Pancreas (tissue), 10 donors: ENCODE measurements around the gene AUTS2. TPM values are rescaled to one million over a fixed set of nuclear protein-coding genes. Genes with fewer than 3 reads are reported as not detected.

Experiments used
- ATAC-seq, 4 donors: fragments of 200-7000 bp; cut with Tn5 transposase; one replicate each; pipeline versions ENCODE4 v1.8.0 to v1.9.1; 2020; ENCODE audit warnings: mild to moderate bottlenecking in 4 of 4, moderate library complexity in 4 of 4
- DNase-seq, 6 donors: peaks; one replicate each; pipeline ENCODE4 v3.0.0-alpha.2; 2020
- FAIRE-seq: peaks from 2 replicates; lab custom pipeline; 2012; peaks lifted over from hg19 to GRCh38; lab: Jason Lieb, UNC
- H3K27ac ChIP-seq, 4 donors: fragments of 200-600 bp; sonication (generic); 1 replicate in 3 of 4; 2 replicates in 1 of 4; pipeline versions ENCODE4 v1.5.0 to v1.8.0; 2020
- H3K27me3 ChIP-seq, 4 donors: fragments of 200-600 bp; one replicate each; pipeline ENCODE4 v1.8.0; 2021
- H3K36me3 ChIP-seq, 3 donors: fragments of 200-600 bp; sonication (generic) in 1 of 3; one replicate each; pipeline versions ENCODE4 v1.5.0 to v1.8.0; 2020 to 2021
- H3K4me1 ChIP-seq, 3 donors: fragments of 200-600 bp; one replicate each; pipeline ENCODE4 v1.8.0; 2021
- H3K4me3 ChIP-seq, 4 donors: fragments of 200-600 bp; sonication (generic) in 2 of 4; one replicate each; pipeline versions ENCODE4 v1.5.0 to v1.8.0; 2020 to 2021
- H3K9me3 ChIP-seq, 4 donors: fragments of 200-600 bp; one replicate each; pipeline ENCODE4 v1.8.0; 2021
- CTCF ChIP-seq, 4 donors: fragments of 200-600 bp; sonication (generic) in 3 of 4; IDR thresholded peaks; one replicate each; pipeline versions ENCODE4 v1.5.0 to v1.8.0; 2021; ENCODE audit warnings: antibody characterized with exemption in 4 of 4
- WGBS, 2 donors: extraction: QIAGEN DNeasy Blood & Tissue Kit; methylation state at CpG; one replicate each; pipeline ENCODE4 v1.1.7; 2013; 5-methylcytosine and 5-hydroxymethylcytosine counted together
- intact Hi-C, 3 donors: fragments of 100-400 bp; cut with DNase I; formaldehyde crosslinking; loops; one replicate each; pipeline versions ENCODE4 v1.11.1 to v1.14.2; 2022
- polyA plus RNA-seq, 2 donors: library from polyadenylated mRNA; stranded (reverse); fragments of 200-250 nt; gene quantifications; one replicate each; pipeline ENCODE4 v1.2.3, GENCODE V29; 2013
- total RNA-seq, 6 donors: library from RNA; stranded (reverse); fragmentation: NEBNext Ultra II Directional in 4 of 6; extraction: Animal tissue kit (Norgen Biotek cat#: 25700) in 4 of 6; gene quantifications; one replicate each; pipeline versions ENCODE4 v1.2.1 to v1.2.4, GENCODE V29; 2021 to 2023
- donor health status: healthy with polysubstance abuse.
- donor health status: DM: no; HTN: no; CAD: no; lungs with moderate emphysema.
- donor health status: DM: no; HTN: no; CAD: no.
- donor health status: control.
- donor health status: control.
- donor health status: Bipolar disorder and iron deficiency.
- donor health status: DM: yes; HTN: yes; CAD: no.
- donor health status: DM: no; HTN: no; CAD: no.
- donor health status: DM: no; HTN: no; CAD: no.
- donor health status: DM: yes; HTN: yes; CAD: no.

Gene AUTS2
- total and polyA plus RNA-seq, 8 donors: 5.8 to 16.8 (median 9.9) TPM

- no peaks in the 10 kb centered on the region for H3K36me3 ChIP-seq
- no peaks in the 10 kb centered on the region for H3K27me3 ChIP-seq
- ATAC-seq (no peak), FAIRE-seq (no peak), DNase-seq (no peak)
- 92 to 93% methylated on average over 9 of the region's 9 CpGs for WGBS, 2 donors
- intact Hi-C loops: no loop called here
- no peak for TF ChIP-seq CTCF (IDR thresholded peaks at IDR 0.05)
- peaks cover 0 to 3% (median 0%) of the 10 kb centered on the region in 3 donors for H3K4me1 ChIP-seq
- H3K9me3 ChIP-seq: no peaks in the 10 kb centered on the region
- no peak overlapping the region for H3K4me3 ChIP-seq
- H3K27ac ChIP-seq: no peak overlapping the region
Measured at GRCh38 chr7:70717553-70718329, 1119.5 kb downstream of the AUTS2 start.

- no peaks in the 10 kb centered on the region for H3K27me3 ChIP-seq
- FAIRE-seq (no peak), ATAC-seq (no peak), DNase-seq (no peak)
- intact Hi-C loops: no loop called here
- H3K4me1 ChIP-seq: no peaks in the 10 kb centered on the region
- no peak for TF ChIP-seq CTCF (IDR thresholded peaks at IDR 0.05)
- 71 to 76% methylated on average over 7 of the region's 7 CpGs for WGBS, 2 donors
- no peak overlapping the region for H3K4me3 ChIP-seq
- no peaks in the 10 kb centered on the region for H3K9me3 ChIP-seq
- H3K27ac ChIP-seq: no peak overlapping the region
- no peaks in the 10 kb centered on the region for H3K36me3 ChIP-seq
Measured at GRCh38 chr7:70719125-70719524, 1120.8 kb downstream of the AUTS2 start.

- intact Hi-C loops: no loop called here
- ATAC-seq: no peak
Measured at GRCh38 chr7:70720191-70720873, 1122.1 kb downstream of the AUTS2 start.

GRCh38 chr7:70721500-70721899 is 1123.2 kb downstream of the AUTS2 start:
- Histone ChIP-seq H3K36me3 (no peaks in the 10 kb centered on the region), H3K27me3 (no peaks in the 10 kb centered on the region), H3K4me3 (no peak overlapping the region), H3K9me3 (no peaks in the 10 kb centered on the region), H3K27ac (no peak overlapping the region), H3K4me1 (no peaks in the 10 kb centered on the region)
- DNase-seq (no peak), FAIRE-seq (no peak), ATAC-seq (no peak)
- intact Hi-C loops: no loop called here
- TF ChIP-seq CTCF (IDR thresholded peaks at IDR 0.05): no peak
- WGBS, 2 donors: 90 to 91% methylated on average over 1 of the region's 1 CpG

More at GRCh38 chr7:70720191-70720873, 1122.1 kb downstream of the AUTS2 start:
- DNase-seq: no peak
- no peak for FAIRE-seq
- Histone ChIP-seq H3K27me3 (no peaks in the 10 kb centered on the region), H3K4me1 (no peaks in the 10 kb centered on the region), H3K27ac (no peak overlapping the region), H3K4me3 (no peak overlapping the region), H3K36me3 (no peaks in the 10 kb centered on the region), H3K9me3 (no peaks in the 10 kb centered on the region)
- WGBS, 2 donors: 87 to 91% methylated on average over 7 of the region's 7 CpGs
- no peak for TF ChIP-seq CTCF (IDR thresholded peaks at IDR 0.05)

GRCh38 chr7:70723339-70723738 is 1125.1 kb downstream of the AUTS2 start:
- H3K9me3 ChIP-seq: no peaks in the 10 kb centered on the region
- H3K4me1 ChIP-seq: no peaks in the 10 kb centered on the region
- DNase-seq (no peak), FAIRE-seq (no peak), ATAC-seq (no peak)
- no peak for TF ChIP-seq CTCF (IDR thresholded peaks at IDR 0.05)
- 93 to 94% methylated on average over 5 of the region's 5 CpGs for WGBS, 2 donors
- H3K4me3 ChIP-seq: no peak overlapping the region
- no peak overlapping the region for H3K27ac ChIP-seq
- no peaks in the 10 kb centered on the region for H3K36me3 ChIP-seq
- intact Hi-C loops: no loop called here
- H3K27me3 ChIP-seq: no peaks in the 10 kb centered on the region
